ENCODE results near the gene SCYL2. TPM values are rescaled to one million over a fixed set of nuclear protein-coding genes. Genes with fewer than 3 reads are reported as not detected.

Gene SCYL2
- total RNA-seq, 1 experiment from 2014 or later = 41.1 TPM

GRCh38 chr12:100332852-100333251, 65.9 kb downstream of the SCYL2 start:
- no peak overlapping the region for H3K27ac ChIP-seq
- no peaks in the 10 kb centered on the region for H3K27me3 ChIP-seq (ENCODE audit: insufficient read depth, low read depth)
- no peak for TF ChIP-seq EZH2 (IDR thresholded peaks at IDR 0.05; ENCODE audit: low read depth)
- no peak for TF ChIP-seq CTCF (conservative IDR thresholded peaks at IDR 0.05)
- no peak overlapping the region for H3K4me3 ChIP-seq
- H3K9me3 ChIP-seq (ENCODE audit: insufficient read depth, low read depth) = no peaks in the 10 kb centered on the region
- H3K9me2 ChIP-seq (ENCODE audit: insufficient read depth) = no peaks in the 10 kb centered on the region
- ChIA-PET CTCF (no interaction called here), POLR2A (ENCODE audit: unreplicated experiment) (no interaction called here)
- DNase-seq = no peak
- BruUV-seq (replicated peaks) = no TSS peak
- H3K4me1 ChIP-seq (replicated peaks; ENCODE audit: insufficient read depth) = no peaks in the 10 kb centered on the region
- H2AFZ ChIP-seq = no peak overlapping the region
- peaks cover 8% of the 10 kb centered on the region; the same call in 1 of the 2 replicates for H3K36me3 ChIP-seq (ENCODE audit: low read depth)
- intact Hi-C loops (cut with micrococcal nuclease; ENCODE audit: unreplicated experiment) = no loop called here
- H3F3A ChIP-seq (ENCODE audit: insufficient read depth, low read depth) = no peaks in the 10 kb centered on the region
- no peaks in the 10 kb centered on the region for H3K79me2 ChIP-seq (ENCODE audit: low read depth)
- no peak overlapping the region for H3K4me2 ChIP-seq
- H4K20me1 ChIP-seq (ENCODE audit: insufficient read depth) = no peaks in the 10 kb centered on the region

GRCh38 chr12:100337299-100337698, 70.3 kb downstream of the SCYL2 start:
- Histone ChIP-seq H2AFZ (no peak overlapping the region), H4K20me1 (ENCODE audit: insufficient read depth) (no peaks in the 10 kb centered on the region), H3F3A (ENCODE audit: insufficient read depth, low read depth) (no peaks in the 10 kb centered on the region), H3K36me3 (ENCODE audit: low read depth) (peaks cover 15% of the 10 kb centered on the region), H3K4me2 (no peak overlapping the region), H3K9me2 (ENCODE audit: insufficient read depth) (no peaks in the 10 kb centered on the region), H3K79me2 (ENCODE audit: low read depth) (no peaks in the 10 kb centered on the region), H3K9me3 (ENCODE audit: insufficient read depth, low read depth) (no peaks in the 10 kb centered on the region), H3K27me3 (ENCODE audit: insufficient read depth, low read depth) (no peaks in the 10 kb centered on the region), H3K4me1 (replicated peaks; ENCODE audit: insufficient read depth) (no peaks in the 10 kb centered on the region), H3K27ac (no peak overlapping the region), H3K4me3 (no peak overlapping the region)
- ChIA-PET POLR2A (ENCODE audit: unreplicated experiment) (interaction anchor here (0.6 kb wide), 1 partner anchor 12 kb away, joined by 3 read pairs; no protein-coding TSS in a partner anchor), CTCF (no interaction called here)
- no TSS peak for BruUV-seq (replicated peaks)
- intact Hi-C loops (cut with micrococcal nuclease; ENCODE audit: unreplicated experiment) = no loop called here
- no peak for TF ChIP-seq CTCF (conservative IDR thresholded peaks at IDR 0.05)
- TF ChIP-seq EZH2 (IDR thresholded peaks at IDR 0.05; ENCODE audit: low read depth) = no peak
- no peak for DNase-seq

GRCh38 chr12:100337727-100338126, 70.8 kb downstream of the SCYL2 start:
- Histone ChIP-seq H3K4me2 (no peak overlapping the region), H4K20me1 (ENCODE audit: insufficient read depth) (no peaks in the 10 kb centered on the region), H3F3A (ENCODE audit: insufficient read depth, low read depth) (no peaks in the 10 kb centered on the region), H3K79me2 (ENCODE audit: low read depth) (no peaks in the 10 kb centered on the region), H3K27me3 (ENCODE audit: insufficient read depth, low read depth) (no peaks in the 10 kb centered on the region), H3K9me3 (ENCODE audit: insufficient read depth, low read depth) (no peaks in the 10 kb centered on the region), H3K4me1 (replicated peaks; ENCODE audit: insufficient read depth) (no peaks in the 10 kb centered on the region), H3K9me2 (ENCODE audit: insufficient read depth) (no peaks in the 10 kb centered on the region), H2AFZ (no peak overlapping the region), H3K36me3 (ENCODE audit: low read depth) (peaks cover 15% of the 10 kb centered on the region), H3K27ac (no peak overlapping the region), H3K4me3 (no peak overlapping the region)
- no peak for TF ChIP-seq CTCF (conservative IDR thresholded peaks at IDR 0.05)
- no peak for TF ChIP-seq EZH2 (IDR thresholded peaks at IDR 0.05; ENCODE audit: low read depth)
- intact Hi-C loops (cut with micrococcal nuclease; ENCODE audit: unreplicated experiment) = no loop called here
- BruUV-seq (replicated peaks) = no TSS peak
- DNase-seq = no peak
- CTCF ChIA-PET = no interaction called here
- POLR2A ChIA-PET (ENCODE audit: unreplicated experiment) = interaction anchor here (0.6 kb wide), 1 partner anchor 12 kb away, joined by 3 read pairs; no protein-coding TSS in a partner anchor
